ENCODE measurements around the gene BAHD1.

BAHD1 gene

DNA sequence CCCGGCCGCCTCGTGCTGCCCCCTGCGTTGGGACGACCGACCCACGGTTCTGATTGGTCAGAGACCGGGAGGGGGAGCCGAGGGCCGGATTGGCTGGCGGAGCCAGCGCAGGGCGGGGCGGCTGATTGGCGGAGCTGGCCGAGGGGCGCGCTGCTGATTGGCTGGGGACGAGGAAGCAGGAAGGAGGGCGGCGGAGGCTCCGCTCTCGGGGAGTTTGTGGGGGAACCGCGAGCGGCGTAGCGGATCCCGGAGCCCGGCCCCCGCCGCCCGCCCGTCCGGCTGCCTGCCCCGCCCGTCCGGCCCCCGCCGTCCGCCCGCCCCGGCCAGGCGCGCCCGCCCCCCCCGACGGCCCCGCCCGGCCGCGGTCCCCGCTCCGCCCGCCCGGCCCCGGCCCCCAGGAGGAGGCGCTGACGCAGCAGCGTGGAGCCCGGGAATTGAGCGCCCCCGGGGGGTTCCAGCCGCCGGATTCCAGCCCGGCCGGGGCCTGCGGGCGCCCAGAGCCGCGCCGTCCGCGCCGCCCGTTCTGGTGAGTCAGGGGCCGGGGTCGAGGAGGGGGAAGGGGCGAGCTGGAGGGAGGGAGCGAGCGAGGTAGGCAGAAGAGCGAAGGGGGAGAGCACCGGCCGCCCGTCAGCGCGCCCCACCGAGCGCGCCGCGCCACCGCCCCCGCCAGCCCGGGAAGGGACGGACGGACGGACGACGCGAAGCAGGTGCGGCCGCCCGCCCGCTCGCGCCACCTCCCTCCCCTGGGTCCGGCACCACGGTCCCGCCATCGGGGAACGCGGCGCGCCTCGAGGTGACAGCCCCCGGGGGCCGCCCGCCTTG lies at the start of gene BAHD1:
TSS of gene BAHD1 (plus strand) at position 211 of the 822 bp plus-strand sequence. CDS start 17,512 bp downstream, outside the sequence.
- no peaks in the 10 kb centered on the region for H3K36me3 ChIP-seq (ENCODE audit: control insufficient read depth in 5 of 5, insufficient read depth in 5 of 5, low read length in 5 of 5)

DNA sequence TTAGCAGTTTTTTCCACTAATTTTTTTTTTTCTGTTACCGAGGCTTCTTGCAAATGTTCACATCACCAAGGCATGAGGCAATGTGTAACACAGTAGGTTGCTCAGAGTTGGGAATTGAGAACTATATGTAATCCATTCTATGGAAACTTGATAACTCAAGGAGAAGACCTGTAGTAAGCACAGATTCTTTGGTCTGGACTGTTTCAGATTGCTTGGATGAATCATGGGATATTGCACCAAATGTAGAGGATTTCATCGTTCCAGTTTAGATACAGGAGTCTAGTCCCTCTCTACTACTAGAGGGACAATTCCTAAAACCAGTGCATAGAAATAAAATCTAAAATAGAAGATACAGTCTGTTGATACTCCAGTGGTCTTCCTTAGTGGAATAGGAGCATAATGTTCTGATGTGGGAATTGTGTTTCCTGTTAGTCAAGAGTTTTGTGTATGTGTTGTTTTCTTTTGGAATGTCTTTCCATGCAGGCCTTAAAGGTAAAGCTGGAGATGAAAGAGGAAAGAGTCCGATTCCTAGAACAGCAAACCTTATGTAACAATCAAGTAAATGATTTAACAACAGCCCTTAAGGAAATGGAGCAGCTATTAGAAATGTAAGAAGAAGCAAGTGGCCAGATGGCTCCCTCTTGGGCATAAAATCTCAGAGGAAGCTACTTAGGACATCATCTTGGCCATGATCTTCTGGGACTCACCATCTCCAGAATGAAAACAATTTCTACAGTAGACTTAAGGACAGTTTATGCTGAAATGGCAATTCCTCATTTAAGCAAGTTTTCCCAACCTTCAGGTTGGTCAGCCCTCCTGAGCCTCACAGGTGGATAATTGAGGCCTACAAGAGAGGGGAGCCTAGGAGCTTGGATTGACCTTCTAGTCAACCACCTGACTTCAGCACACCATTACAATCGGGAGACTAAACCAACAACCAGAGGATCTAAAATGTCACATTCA lies 47.5 kb upstream of the BAHD1 start:
- Histone ChIP-seq H3K27ac (ENCODE audit: low read depth, low read length) (no peak overlapping the region), H3K36me3 (ENCODE audit: control insufficient read depth in 5 of 5, insufficient read depth in 5 of 5, low read length in 5 of 5) (peaks cover 11 to 22% (median 17%) of the 10 kb centered on the region in 5 donors), H3K27me3 (ENCODE audit: control insufficient read depth in 5 of 5, insufficient read depth in 4 of 5, low read length in 5 of 5) (no peaks in the 10 kb centered on the region), H3K4me3 (ENCODE audit: low read depth in 1 of 5, low read length in 5 of 5) (no peak overlapping the region), H3K9me3 (ENCODE audit: control insufficient read depth in 5 of 5, low read length in 5 of 5) (no peaks in the 10 kb centered on the region), H3K9ac (ENCODE audit: low read length in 5 of 5) (no peak overlapping the region), H3K4me1 (ENCODE audit: control insufficient read depth in 5 of 5, insufficient read depth in 5 of 5, low read length in 5 of 5) (peaks cover 0 to 21% (median 14%) of the 10 kb centered on the region in 5 donors)

More for the DNA sequence above, at the start of gene BAHD1:
- no peaks in the 10 kb centered on the region for H3K9me3 ChIP-seq (ENCODE audit: control insufficient read depth in 5 of 5, low read length in 5 of 5)
- H3K27ac ChIP-seq (ENCODE audit: low read depth, low read length), result no peak within 1 kb of the TSS
- H3K4me1 ChIP-seq (ENCODE audit: control insufficient read depth in 5 of 5, insufficient read depth in 5 of 5, low read length in 5 of 5), result peaks cover 10 to 61% (median 33%) of the 10 kb centered on the region in 5 donors
- H3K27me3 ChIP-seq (ENCODE audit: control insufficient read depth in 5 of 5, insufficient read depth in 4 of 5, low read length in 5 of 5), result peaks cover 26 to 35% (median 27%) of the 10 kb centered on the region in 5 donors
- peak within 1 kb of the TSS; percentile 59 to 77 (median 70) for H3K4me3 ChIP-seq (ENCODE audit: low read depth in 1 of 5, low read length in 5 of 5)
- H3K9ac ChIP-seq (ENCODE audit: low read length in 5 of 5), result peak within 1 kb of the TSS in 4 of 5 donors; percentile 64 to 82 (median 68)

DNA sequence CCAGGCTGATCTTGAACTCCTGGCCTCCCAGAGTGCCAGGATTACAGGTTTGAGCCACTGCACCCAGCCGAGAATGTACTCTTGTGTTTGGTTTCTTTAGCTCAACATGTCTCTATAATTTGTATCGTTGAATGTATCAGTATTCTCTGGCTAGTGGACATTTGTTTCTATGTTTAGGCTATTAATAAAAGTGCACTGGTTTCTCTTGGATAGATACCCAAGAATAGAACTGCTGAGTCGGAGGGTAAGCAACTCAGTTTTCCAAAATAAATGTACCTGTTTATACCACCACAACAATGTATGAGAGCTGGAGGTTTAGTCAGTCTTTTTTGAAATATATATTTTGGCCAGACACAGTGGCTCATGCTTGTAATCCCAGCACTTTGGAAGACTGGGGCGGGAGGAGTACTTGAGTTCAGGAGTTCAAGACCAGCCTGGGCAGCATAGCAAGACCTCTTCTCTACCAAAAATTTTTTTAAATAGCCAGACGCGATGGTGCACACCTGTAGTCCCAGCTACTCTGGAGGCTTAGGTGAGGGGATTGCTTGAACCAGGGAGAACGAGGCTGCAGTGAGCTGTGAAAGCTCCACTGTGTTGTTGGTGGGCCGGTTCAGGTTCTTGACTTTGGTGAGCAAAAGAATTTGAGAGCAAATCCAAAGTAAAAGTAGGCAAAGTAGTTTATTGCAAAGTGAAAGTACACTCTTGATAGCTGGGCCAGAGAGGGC lies 42.9 kb upstream of the BAHD1 start:
- Histone ChIP-seq H3K27me3 (ENCODE audit: control insufficient read depth in 5 of 5, insufficient read depth in 4 of 5, low read length in 5 of 5) (no peaks in the 10 kb centered on the region), H3K27ac (ENCODE audit: low read depth, low read length) (no peak overlapping the region), H3K9me3 (ENCODE audit: control insufficient read depth in 5 of 5, low read length in 5 of 5) (no peaks in the 10 kb centered on the region), H3K4me3 (ENCODE audit: low read depth in 1 of 5, low read length in 5 of 5) (no peak overlapping the region), H3K36me3 (ENCODE audit: control insufficient read depth in 5 of 5, insufficient read depth in 5 of 5, low read length in 5 of 5) (peaks cover 7 to 13% (median 9%) of the 10 kb centered on the region in 5 donors), H3K4me1 (ENCODE audit: control insufficient read depth in 5 of 5, insufficient read depth in 5 of 5, low read length in 5 of 5) (peaks cover 0 to 4% (median 0%) of the 10 kb centered on the region in 5 donors), H3K9ac (ENCODE audit: low read length in 5 of 5) (no peak overlapping the region)

DNA sequence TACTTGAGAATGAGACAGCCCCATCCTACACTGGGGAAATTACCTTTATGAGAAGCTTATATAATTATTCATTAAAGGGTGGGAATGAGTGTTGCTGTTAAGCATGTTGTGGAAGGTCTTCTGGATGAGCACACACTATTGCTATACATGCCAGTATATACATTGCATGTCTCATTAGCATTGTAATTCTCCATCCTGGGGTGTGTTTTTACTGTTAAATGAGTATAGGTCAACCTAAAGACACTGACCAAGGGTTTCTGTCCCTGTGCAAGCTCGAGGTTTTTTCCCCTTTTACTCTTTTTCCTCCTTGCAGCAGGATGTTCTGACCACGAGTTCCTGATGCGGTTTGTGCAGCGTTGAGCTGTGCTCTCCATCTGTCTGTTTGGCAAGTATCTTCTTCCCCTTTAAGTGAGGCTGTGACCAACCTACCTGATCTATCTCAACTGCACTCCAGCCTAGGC lies 42.3 kb upstream of the BAHD1 start:
- Histone ChIP-seq H3K4me3 (ENCODE audit: low read depth in 1 of 5, low read length in 5 of 5) (no peak overlapping the region), H3K9ac (ENCODE audit: low read length in 5 of 5) (no peak overlapping the region)

DNA sequence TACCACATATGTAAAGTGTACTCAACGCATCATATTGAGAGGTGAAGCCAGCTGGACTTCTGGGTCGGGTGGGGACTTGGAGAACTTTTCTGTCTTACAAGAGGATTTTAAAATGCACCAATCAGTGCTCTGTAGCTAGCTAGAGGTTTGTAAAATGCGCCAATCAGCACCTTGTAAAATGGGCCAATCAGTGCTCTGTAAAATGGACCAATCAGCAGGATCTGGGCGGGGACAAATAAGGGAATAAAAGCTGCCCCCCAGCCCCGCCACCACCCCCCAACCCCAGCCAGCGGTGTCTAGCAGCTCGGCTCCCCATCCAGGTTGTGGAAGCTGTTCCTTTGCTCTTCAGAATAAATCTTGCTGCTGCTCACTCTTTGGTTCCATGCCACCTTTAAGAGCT lies 41.4 kb upstream of the BAHD1 start:
- no peak overlapping the region for H3K9ac ChIP-seq (ENCODE audit: low read length in 5 of 5)
- H3K4me3 ChIP-seq (ENCODE audit: low read depth in 1 of 5, low read length in 5 of 5), result no peak overlapping the region
- H3K4me1 ChIP-seq (ENCODE audit: control insufficient read depth in 5 of 5, insufficient read depth in 5 of 5, low read length in 5 of 5), result peaks cover 0 to 4% (median 0%) of the 10 kb centered on the region in 5 donors
- no peaks in the 10 kb centered on the region for H3K27me3 ChIP-seq (ENCODE audit: control insufficient read depth in 5 of 5, insufficient read depth in 4 of 5, low read length in 5 of 5)
- no peaks in the 10 kb centered on the region for H3K9me3 ChIP-seq (ENCODE audit: control insufficient read depth in 5 of 5, low read length in 5 of 5)
- no peak overlapping the region for H3K27ac ChIP-seq (ENCODE audit: low read depth, low read length)
- no peaks in the 10 kb centered on the region for H3K36me3 ChIP-seq (ENCODE audit: control insufficient read depth in 5 of 5, insufficient read depth in 5 of 5, low read length in 5 of 5)

More for the DNA sequence above, 42.3 kb upstream of the BAHD1 start:
- Histone ChIP-seq H3K36me3 (ENCODE audit: control insufficient read depth in 5 of 5, insufficient read depth in 5 of 5, low read length in 5 of 5) (peaks cover 4 to 8% (median 5%) of the 10 kb centered on the region in 5 donors), H3K27ac (ENCODE audit: low read depth, low read length) (no peak overlapping the region), H3K4me1 (ENCODE audit: control insufficient read depth in 5 of 5, insufficient read depth in 5 of 5, low read length in 5 of 5) (peaks cover 0 to 4% (median 0%) of the 10 kb centered on the region in 5 donors), H3K9me3 (ENCODE audit: control insufficient read depth in 5 of 5, low read length in 5 of 5) (no peaks in the 10 kb centered on the region), H3K27me3 (ENCODE audit: control insufficient read depth in 5 of 5, insufficient read depth in 4 of 5, low read length in 5 of 5) (no peaks in the 10 kb centered on the region)

DNA sequence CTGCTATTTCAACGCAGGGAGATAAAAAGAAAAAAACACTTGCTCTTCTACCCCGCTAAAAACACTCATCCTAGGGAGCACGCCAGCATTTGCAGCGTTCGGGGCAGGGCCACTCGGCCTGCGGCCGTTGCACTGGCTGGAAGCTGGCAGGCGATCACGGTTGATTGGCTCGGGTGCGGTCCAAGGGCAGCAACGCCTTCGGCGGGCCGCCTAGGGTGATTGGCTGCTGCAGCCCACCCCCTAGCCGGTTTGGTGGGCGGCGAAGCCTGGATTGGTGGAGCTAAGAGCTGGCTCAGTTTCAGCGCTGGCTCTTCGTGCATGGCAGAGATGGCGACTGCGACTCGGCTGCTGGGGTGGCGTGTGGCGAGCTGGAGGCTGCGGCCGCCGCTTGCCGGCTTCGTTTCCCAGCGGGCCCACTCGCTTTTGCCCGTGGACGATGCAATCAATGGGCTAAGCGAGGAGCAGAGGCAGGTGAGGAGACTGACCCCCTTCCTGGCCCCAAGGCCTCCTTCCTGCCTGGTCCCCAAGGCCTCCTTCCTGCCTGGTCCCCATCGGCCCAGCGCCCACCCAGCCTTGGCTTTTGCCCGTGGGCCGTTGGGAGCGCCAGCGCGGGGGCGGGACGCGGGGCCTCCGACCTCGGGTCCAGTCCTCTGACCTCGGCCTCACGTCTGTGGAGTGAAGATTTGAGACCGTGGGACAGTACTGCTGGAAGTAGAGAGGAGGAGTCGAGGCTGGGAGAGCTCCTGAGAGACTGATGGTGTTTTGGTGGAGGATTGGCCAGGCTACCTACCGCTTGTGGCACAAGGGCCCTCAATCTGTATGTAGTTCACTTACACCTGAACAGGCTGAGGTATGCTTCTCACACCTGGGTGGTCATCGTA lies 35.0 kb upstream of the BAHD1 start, which contains the start of gene IVD:
TSS of gene IVD (plus strand) at position 295 of the 881 bp plus-strand sequence. CDS start at position 328, 33 bp downstream.
- H3K9ac ChIP-seq (ENCODE audit: low read length in 5 of 5), result peak within 1 kb of the TSS in 4 of 5 donors; percentile 44 to 90 (median 87)
- H3K4me1 ChIP-seq (ENCODE audit: control insufficient read depth in 5 of 5, insufficient read depth in 5 of 5, low read length in 5 of 5), result peaks cover 0 to 24% (median 19%) of the 10 kb centered on the region in 5 donors
- H3K9me3 ChIP-seq (ENCODE audit: control insufficient read depth in 5 of 5, low read length in 5 of 5), result no peaks in the 10 kb centered on the region
- peaks cover 0 to 25% (median 19%) of the 10 kb centered on the region in 5 donors for H3K36me3 ChIP-seq (ENCODE audit: control insufficient read depth in 5 of 5, insufficient read depth in 5 of 5, low read length in 5 of 5)
- H3K27ac ChIP-seq (ENCODE audit: low read depth, low read length), result peak within 1 kb of the TSS; percentile 46
- H3K27me3 ChIP-seq (ENCODE audit: control insufficient read depth in 5 of 5, insufficient read depth in 4 of 5, low read length in 5 of 5), result no peaks in the 10 kb centered on the region
- peak within 1 kb of the TSS; percentile 82 to 98 (median 88) for H3K4me3 ChIP-seq (ENCODE audit: low read depth in 1 of 5, low read length in 5 of 5)

DNA sequence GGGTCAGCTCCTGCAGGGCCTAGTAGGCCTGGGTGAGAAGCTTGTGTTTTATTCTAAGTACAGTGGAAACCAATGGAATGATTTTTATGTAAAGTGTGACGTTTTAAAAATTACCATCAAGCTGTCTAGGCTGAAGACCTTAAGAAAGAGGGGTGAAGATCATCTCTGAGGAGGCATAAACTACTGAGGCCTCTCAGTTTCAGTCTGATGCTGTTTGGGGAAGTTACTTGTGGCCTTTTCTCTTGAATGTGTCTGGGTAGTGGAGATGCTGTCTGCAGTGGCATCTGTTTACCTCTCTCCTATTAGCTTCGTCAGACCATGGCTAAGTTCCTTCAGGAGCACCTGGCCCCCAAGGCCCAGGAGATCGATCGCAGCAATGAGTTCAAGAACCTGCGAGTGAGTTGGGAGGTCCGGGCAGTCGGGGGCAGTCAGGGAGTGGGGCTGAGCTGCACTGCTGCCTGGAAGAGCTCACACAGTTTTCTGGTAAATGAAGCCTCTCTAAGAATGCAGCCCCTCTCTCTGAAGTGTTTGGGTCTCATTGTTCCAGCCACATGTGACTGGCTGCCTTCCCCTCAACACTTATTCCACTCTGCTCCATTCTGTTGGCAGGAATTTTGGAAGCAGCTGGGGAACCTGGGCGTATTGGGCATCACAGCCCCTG lies 33.3 kb upstream of the BAHD1 start:
- H3K27ac ChIP-seq (ENCODE audit: low read depth, low read length), result no peak overlapping the region
- H3K27me3 ChIP-seq (ENCODE audit: control insufficient read depth in 5 of 5, insufficient read depth in 4 of 5, low read length in 5 of 5), result no peaks in the 10 kb centered on the region
- peaks cover 0 to 41% (median 31%) of the 10 kb centered on the region in 5 donors for H3K36me3 ChIP-seq (ENCODE audit: control insufficient read depth in 5 of 5, insufficient read depth in 5 of 5, low read length in 5 of 5)
- no peaks in the 10 kb centered on the region for H3K9me3 ChIP-seq (ENCODE audit: control insufficient read depth in 5 of 5, low read length in 5 of 5)
- no peak overlapping the region for H3K4me3 ChIP-seq (ENCODE audit: low read depth in 1 of 5, low read length in 5 of 5)
- peaks cover 2 to 28% (median 24%) of the 10 kb centered on the region in 5 donors for H3K4me1 ChIP-seq (ENCODE audit: control insufficient read depth in 5 of 5, insufficient read depth in 5 of 5, low read length in 5 of 5)
- no peak overlapping the region for H3K9ac ChIP-seq (ENCODE audit: low read length in 5 of 5)

DNA sequence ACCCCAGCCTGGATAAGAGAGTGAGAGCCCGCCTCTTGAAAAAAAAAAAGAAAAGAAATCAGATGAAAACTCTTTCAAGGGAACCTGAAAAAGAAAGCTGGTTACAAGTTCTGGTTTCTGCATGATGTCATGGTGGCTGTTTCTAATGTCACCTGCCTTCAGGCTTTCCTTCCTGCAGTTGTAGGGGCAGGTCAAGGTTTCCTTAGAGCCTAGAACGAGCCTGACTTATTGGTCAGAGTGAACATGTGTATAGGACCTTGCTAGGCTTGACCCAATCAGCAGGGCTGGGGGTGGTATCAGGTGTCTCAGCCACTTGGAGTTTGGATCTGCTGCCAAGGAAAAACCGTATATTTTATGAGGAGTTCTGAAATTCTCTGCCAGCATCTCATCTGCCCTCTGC lies 31.4 kb upstream of the BAHD1 start:
- H3K27me3 ChIP-seq (ENCODE audit: control insufficient read depth in 5 of 5, insufficient read depth in 4 of 5, low read length in 5 of 5), result no peaks in the 10 kb centered on the region
- no peaks in the 10 kb centered on the region for H3K9me3 ChIP-seq (ENCODE audit: control insufficient read depth in 5 of 5, low read length in 5 of 5)
- H3K9ac ChIP-seq (ENCODE audit: low read length in 5 of 5), result no peak overlapping the region
- no peak overlapping the region for H3K27ac ChIP-seq (ENCODE audit: low read depth, low read length)
- H3K4me1 ChIP-seq (ENCODE audit: control insufficient read depth in 5 of 5, insufficient read depth in 5 of 5, low read length in 5 of 5), result peaks cover 2 to 34% (median 29%) of the 10 kb centered on the region in 5 donors
- H3K4me3 ChIP-seq (ENCODE audit: low read depth in 1 of 5, low read length in 5 of 5), result no peak overlapping the region
- peaks cover 0 to 60% (median 39%) of the 10 kb centered on the region in 5 donors for H3K36me3 ChIP-seq (ENCODE audit: control insufficient read depth in 5 of 5, insufficient read depth in 5 of 5, low read length in 5 of 5)
